OCI-LY3 (cell line): ENCODE measurements around the gene GRID2.

ENCODE experiments used
- EZH2phosphoT487 ChIP-seq: fragments of 200-600 bp; shearing (Covaris generic); IDR thresholded peaks from 2 replicates; pipeline ENCODE4 v1.6.1; 2018; ENCODE audit warnings: antibody characterized with exemption, mixed run types, low read depth
- TF ChIP-seq, protein P1 (sequence below): fragments of 200-600, 300-600 bp; sonication (generic); IDR thresholded peaks from 2 replicates; pipeline ENCODE4 v1.5.1; 2014; ENCODE audit warnings: antibody characterized with exemption, low read length, low read depth

- TF ChIP-seq, protein P1, sequence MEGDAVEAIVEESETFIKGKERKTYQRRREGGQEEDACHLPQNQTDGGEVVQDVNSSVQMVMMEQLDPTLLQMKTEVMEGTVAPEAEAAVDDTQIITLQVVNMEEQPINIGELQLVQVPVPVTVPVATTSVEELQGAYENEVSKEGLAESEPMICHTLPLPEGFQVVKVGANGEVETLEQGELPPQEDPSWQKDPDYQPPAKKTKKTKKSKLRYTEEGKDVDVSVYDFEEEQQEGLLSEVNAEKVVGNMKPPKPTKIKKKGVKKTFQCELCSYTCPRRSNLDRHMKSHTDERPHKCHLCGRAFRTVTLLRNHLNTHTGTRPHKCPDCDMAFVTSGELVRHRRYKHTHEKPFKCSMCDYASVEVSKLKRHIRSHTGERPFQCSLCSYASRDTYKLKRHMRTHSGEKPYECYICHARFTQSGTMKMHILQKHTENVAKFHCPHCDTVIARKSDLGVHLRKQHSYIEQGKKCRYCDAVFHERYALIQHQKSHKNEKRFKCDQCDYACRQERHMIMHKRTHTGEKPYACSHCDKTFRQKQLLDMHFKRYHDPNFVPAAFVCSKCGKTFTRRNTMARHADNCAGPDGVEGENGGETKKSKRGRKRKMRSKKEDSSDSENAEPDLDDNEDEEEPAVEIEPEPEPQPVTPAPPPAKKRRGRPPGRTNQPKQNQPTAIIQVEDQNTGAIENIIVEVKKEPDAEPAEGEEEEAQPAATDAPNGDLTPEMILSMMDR: no peak
- no peak for TF ChIP-seq EZH2phosphoT487
Measured at GRCh38 chr4:92618968-92619367, 315.2 kb downstream of the GRID2 start.
